Adrenal gland (tissue), 12 donors: ENCODE measurements around the gene ZNF837. TPM values are rescaled to one million over a fixed set of nuclear protein-coding genes. Genes with fewer than 3 reads are reported as not detected.

ENCODE experiments used
- DNase-seq, 7 donors: peaks; one replicate each; pipeline ENCODE4 v3.0.0-alpha.2; 2019 to 2020
- H3K27ac ChIP-seq, 5 donors: fragments of 200-600 bp; sonication (generic) in 4 of 5; 1 replicate in 3 of 5; 2 replicates in 2 of 5; pipeline versions ENCODE4 v1.5.1 to v1.8.0; 2016 to 2020; ENCODE audit warnings: mild to moderate bottlenecking in 1 of 5
- H3K27me3 ChIP-seq: fragments of 200-600 bp; 2 replicates; pipeline ENCODE4 v1.8.0; 2021
- H3K36me3 ChIP-seq, 2 donors: fragments of 200-600 bp; replicated peaks in 1 of 2; 1 replicate in 1 of 2; 2 replicates in 1 of 2; pipeline versions ENCODE4 v1.5.1 to v1.8.0; 2018 to 2022
- H3K4me1 ChIP-seq, 2 donors: fragments of 200-600 bp; replicated peaks in 1 of 2; 1 replicate in 1 of 2; 2 replicates in 1 of 2; pipeline versions ENCODE4 v1.5.1 to v1.8.0; 2018 to 2021
- H3K4me3 ChIP-seq, 4 donors: fragments of 200-600 bp; sonication (generic) in 3 of 4; one replicate each; pipeline ENCODE4 v1.5.1; 2016 to 2018
- H3K9me3 ChIP-seq, 3 donors: fragments of 200-600 bp; sonication (generic) in 1 of 3; replicated peaks in 1 of 3; 1 replicate in 2 of 3; 2 replicates in 1 of 3; pipeline versions ENCODE4 v1.5.1 to v1.8.0; 2016 to 2021
- POLR2A ChIP-seq, 2 donors: fragments of 450-650 bp; IDR thresholded peaks; one replicate each; pipeline ENCODE4 v1.6.1; 2017; ENCODE audit warnings: antibody characterized with exemption in 2 of 2, mild to moderate bottlenecking in 2 of 2, moderate library complexity in 1 of 2
- WGBS, 4 donors: extraction: QIAGEN DNeasy Blood & Tissue Kit in 2 of 4; methylation state at CpG; one replicate each; pipeline versions ENCODE4 v1.1.5 to v1.1.7; 2013 to 2017; 5-methylcytosine and 5-hydroxymethylcytosine counted together
- intact Hi-C, 2 donors: fragments of 100-400 bp; cut with DNase I; formaldehyde crosslinking; loops; one replicate each; pipeline versions ENCODE4 v1.14.1 to v1.15.0; 2022 to 2023
- polyA plus RNA-seq, 3 donors: library from polyadenylated mRNA; stranded (reverse); fragments of 200-250 nt in 2 of 3; fragments of 350-450 nt in 1 of 3; fragmentation: Illumina TruSeq in 1 of 3; extraction: RNeasy Lipid Tissue Mini Kit (QIAGEN cat#74804) in 1 of 3; gene quantifications; one replicate each; pipeline ENCODE4 v1.2.3, GENCODE V29; 2013 to 2014
- total RNA-seq, 9 donors: library from RNA; depleted of rRNA in 4 of 9; stranded (reverse); fragments of >200 nt in 4 of 9; fragments of 120-200 nt in 1 of 9; fragmentation: NEBNext Ultra II Directional in 1 of 9; extraction: Animal tissue kit (Norgen Biotek cat#: 25700) in 1 of 9; gene quantifications; one replicate each; pipeline versions ENCODE4 v1.1.0 to v1.2.4, GENCODE V29; 2013 to 2023
- TF ChIP-seq, protein P1 (sequence below), 6 experiments: fragments of 450-650 bp in 4 of 6; fragments of 200-600 bp in 2 of 6; sonication (generic) in 1 of 6; IDR thresholded peaks; 1 replicate in 5 of 6; 2 replicates in 1 of 6; pipeline versions ENCODE4 v1.5.1 to v1.8.0; 2016 to 2021; ENCODE audit warnings: antibody characterized with exemption in 6 of 6, mild to moderate bottlenecking in 2 of 6, moderate library complexity in 1 of 6
- donor health status: healthy with polysubstance abuse.
- donor health status: Bipolar disorder and iron deficiency.
- donor health status: DM: yes; HTN: yes; CAD: no.
- donor health status: DM: no; HTN: no; CAD: no.
- donor health status: DM: no; HTN: no; CAD: no.
- donor health status: DM: yes; HTN: yes; CAD: no.

The ZNF837 gene
- total and polyA plus RNA-seq, 12 donors: 0.09 to 10.5 (median 4.6) TPM

GRCh38 chr19:58416604-58417003, 35.8 kb upstream of the ZNF837 start:
- WGBS, 4 donors: 94 to 97% (median 96%) methylated on average over 3 to 5 of the region's 5 CpGs
- Histone ChIP-seq H3K27me3 (no peaks in the 10 kb centered on the region), H3K9me3 (no peaks in the 10 kb centered on the region), H3K36me3 (peaks cover 0 to 39% of the 10 kb centered on the region in 2 donors), H3K4me3 (no peak overlapping the region), H3K27ac (no peak overlapping the region), H3K4me1 (no peaks in the 10 kb centered on the region)
- TF ChIP-seq POLR2A (IDR thresholded peaks at IDR 0.05): no peak
- TF ChIP-seq, protein P1, sequence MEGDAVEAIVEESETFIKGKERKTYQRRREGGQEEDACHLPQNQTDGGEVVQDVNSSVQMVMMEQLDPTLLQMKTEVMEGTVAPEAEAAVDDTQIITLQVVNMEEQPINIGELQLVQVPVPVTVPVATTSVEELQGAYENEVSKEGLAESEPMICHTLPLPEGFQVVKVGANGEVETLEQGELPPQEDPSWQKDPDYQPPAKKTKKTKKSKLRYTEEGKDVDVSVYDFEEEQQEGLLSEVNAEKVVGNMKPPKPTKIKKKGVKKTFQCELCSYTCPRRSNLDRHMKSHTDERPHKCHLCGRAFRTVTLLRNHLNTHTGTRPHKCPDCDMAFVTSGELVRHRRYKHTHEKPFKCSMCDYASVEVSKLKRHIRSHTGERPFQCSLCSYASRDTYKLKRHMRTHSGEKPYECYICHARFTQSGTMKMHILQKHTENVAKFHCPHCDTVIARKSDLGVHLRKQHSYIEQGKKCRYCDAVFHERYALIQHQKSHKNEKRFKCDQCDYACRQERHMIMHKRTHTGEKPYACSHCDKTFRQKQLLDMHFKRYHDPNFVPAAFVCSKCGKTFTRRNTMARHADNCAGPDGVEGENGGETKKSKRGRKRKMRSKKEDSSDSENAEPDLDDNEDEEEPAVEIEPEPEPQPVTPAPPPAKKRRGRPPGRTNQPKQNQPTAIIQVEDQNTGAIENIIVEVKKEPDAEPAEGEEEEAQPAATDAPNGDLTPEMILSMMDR (IDR thresholded peaks at IDR 0.05): no peak
- intact Hi-C loops: no loop called here
- DNase-seq: no peak

GRCh38 chr19:58409010-58409790, 28.4 kb upstream of the ZNF837 start:
- DNase-seq: peak in 5 of 7 donors; percentile 28 to 62 (median 42)
- 2 to 33% (median 7%) methylated on average over 1 to 34 of the region's 34 CpGs for WGBS, 4 donors
- H3K4me1 ChIP-seq: peaks cover 3 to 19% of the 10 kb centered on the region in 2 donors
- H3K27ac ChIP-seq: peak overlapping the region; percentile 11 to 96 (median 87)
- TF ChIP-seq, protein P1 (IDR thresholded peaks at IDR 0.05): no peak
- TF ChIP-seq POLR2A (IDR thresholded peaks at IDR 0.05): no peak
- H3K4me3 ChIP-seq: peak overlapping the region; percentile 75 to 90 (median 76)
- no peaks in the 10 kb centered on the region for H3K9me3 ChIP-seq
- no peaks in the 10 kb centered on the region for H3K27me3 ChIP-seq
- intact Hi-C loops: no loop called here
- H3K36me3 ChIP-seq: no peaks in the 10 kb centered on the region

DNA sequence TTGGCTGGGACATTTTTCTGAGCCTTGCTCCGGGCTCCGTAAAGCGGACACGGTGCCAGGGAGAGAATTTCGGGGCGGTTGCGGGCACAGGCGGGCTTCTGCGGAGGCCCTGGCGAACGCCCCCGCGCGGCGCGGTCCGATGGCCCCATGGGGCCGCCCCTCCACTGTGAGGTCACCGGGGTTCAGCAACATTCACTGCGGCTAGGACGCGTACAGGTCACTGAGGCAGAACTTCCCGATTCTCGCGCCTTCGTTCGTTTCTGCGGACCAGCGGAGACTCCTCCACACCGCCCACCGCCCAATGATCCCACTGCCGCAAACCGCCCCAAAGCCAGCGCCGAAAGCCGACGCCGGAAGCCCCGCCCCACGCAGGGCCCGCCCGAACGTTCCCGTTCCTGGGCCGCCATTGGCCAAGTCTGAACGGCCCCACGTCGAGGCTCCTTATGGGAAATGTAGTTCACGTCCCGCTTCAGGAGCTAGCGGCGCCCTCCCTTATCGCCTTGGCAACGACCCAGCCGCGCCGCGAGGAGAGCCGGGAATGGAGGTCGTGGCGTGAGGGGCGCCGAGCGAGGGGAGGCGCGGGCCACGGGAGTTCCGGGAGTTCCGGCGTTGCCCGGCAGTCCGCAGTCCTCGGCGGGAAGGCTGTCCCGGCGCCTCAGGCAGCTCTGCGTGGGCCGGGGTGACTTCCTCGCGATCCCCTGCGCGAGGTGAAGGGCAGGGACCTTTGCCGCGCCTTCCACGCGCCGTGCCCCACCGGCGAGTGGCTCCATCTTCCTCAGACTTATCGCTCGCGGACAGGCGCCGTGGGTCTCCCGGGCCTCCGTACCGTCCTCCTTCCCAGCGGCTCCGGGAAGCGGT, 27.6 kb upstream of the ZNF837 start, which contains the start of gene ZNF584:
Gene ZNF584 (plus strand): TSS at position 498 of the 858 bp plus-strand sequence. CDS start 499 bp downstream, outside the sequence.
- Histone ChIP-seq H3K4me1 (peaks cover 3 to 19% of the 10 kb centered on the region in 2 donors), H3K4me3 (peak within 1 kb of the TSS; percentile 75 to 90 (median 82)), H3K27ac (peak within 1 kb of the TSS; percentile 51 to 96 (median 87)), H3K9me3 (no peaks in the 10 kb centered on the region), H3K36me3 (no peaks in the 10 kb centered on the region), H3K27me3 (no peaks in the 10 kb centered on the region)
- TF ChIP-seq POLR2A (IDR thresholded peaks at IDR 0.05): peak; percentile 84 to 89
- TF ChIP-seq, protein P1 (IDR thresholded peaks at IDR 0.05): no peak
- whole genome bisulfite sequencing, 4 donors: 0 to 1% (median 0%) methylated on average over 12 to 100 of the region's 100 CpGs
- intact Hi-C loops: no loop called here
- DNase-seq: peak; percentile 95 to 98 (median 96)

DNA sequence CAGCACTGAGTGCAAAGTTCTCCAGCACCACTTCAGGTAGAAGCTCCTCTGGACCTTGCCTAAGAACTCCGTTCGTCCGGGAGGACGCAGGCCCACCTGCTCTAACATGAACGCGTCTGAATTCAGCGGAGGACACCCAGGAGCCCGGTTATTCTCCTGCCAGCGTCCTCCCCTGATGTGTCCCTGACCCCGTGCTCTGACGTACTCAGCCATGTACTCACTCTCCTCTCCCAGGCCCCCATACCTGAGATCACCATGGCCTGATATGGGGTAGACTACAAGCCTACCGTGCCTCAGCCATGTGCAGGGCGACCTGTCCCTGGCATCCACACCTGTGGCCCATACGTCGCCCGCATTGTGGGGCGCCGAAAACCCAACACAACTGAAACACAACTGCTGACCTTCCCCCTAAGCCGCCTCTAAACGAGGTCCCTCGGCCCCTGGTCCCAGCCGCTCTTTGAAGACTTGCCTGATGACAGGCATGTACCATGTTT, 26.9 kb upstream of the ZNF837 start:
- Histone ChIP-seq H3K27ac (peak overlapping the region; percentile 51 to 96 (median 87)), H3K4me1 (peaks cover 3 to 19% of the 10 kb centered on the region in 2 donors), H3K4me3 (peak overlapping the region; percentile 13 to 90 (median 82)), H3K27me3 (no peaks in the 10 kb centered on the region), H3K36me3 (no peaks in the 10 kb centered on the region), H3K9me3 (no peaks in the 10 kb centered on the region)
- 3 to 13% (median 12%) methylated on average over 6 to 22 of the region's 22 CpGs; no CpG with 5 or more reads in 1 of the 4 donors for WGBS, 4 donors
- TF ChIP-seq, protein P1 (IDR thresholded peaks at IDR 0.05): no peak
- no peak for TF ChIP-seq POLR2A (IDR thresholded peaks at IDR 0.05)
- DNase-seq: peak in 6 of 7 donors; percentile 56 to 74 (median 61)
- intact Hi-C loops: no loop called here
